Tongue (tissue), 2 donors: ENCODE measurements around the gene IQGAP2. TPM values are rescaled to one million over a fixed set of nuclear protein-coding genes. Genes with fewer than 3 reads are reported as not detected.
A peak's percentile ranks its signal among the peaks of the same experiment; 100 is the strongest.
"Not testable (repeated sequence)": the region's sequence is repeated elsewhere in the genome, so short reads cannot be mapped to it uniquely, and the experiment has no call there.

Experiments used
- DNase-seq: peaks from one replicate; pipeline ENCODE4 v3.0.0-alpha.2; 2015
- total RNA-seq: library from RNA; depleted of rRNA; stranded (reverse); fragments of >200 nt; gene quantifications from one replicate; pipeline ENCODE4 v1.2.3, GENCODE V29; 2014

Gene IQGAP2
- total RNA-seq, 1 donor from 2014 or later: 32.8 TPM

DNA sequence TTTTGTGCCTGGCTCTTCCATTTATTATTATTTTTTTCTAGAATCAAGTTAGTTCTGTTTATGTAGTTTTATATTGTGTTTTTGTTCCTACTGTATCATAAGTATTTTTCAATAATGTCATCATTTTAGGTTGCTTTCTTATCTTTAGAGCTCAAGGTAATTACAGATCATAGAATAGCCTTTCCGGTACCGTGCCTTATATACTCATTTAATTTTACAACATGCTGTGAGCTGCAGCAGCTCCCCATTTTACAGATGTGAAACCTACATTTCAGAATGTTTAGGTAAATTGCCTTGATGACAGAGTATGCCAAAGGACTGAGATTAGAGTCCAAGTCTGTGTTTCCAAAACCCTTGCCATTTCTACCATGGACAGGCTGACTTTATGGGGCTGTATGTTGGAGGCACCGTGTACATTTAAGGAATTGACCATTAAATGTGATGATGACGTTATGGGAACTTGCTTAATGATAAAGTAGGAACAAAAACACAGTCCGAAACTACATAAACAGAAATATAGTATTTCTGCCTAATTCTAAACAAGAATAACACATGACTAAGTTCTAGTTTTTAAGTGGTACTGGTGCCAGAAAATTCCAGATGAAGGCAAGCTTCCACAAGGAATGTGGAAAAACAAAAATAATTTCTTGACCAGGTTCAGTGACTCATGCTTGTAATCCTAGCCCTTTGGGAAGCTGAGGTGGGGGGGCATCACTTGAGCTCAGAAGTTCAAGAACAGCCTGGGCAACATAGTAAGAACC, 97.7 kb downstream of the IQGAP2 start:
- peak; percentile 20 for DNase-seq

DNA sequence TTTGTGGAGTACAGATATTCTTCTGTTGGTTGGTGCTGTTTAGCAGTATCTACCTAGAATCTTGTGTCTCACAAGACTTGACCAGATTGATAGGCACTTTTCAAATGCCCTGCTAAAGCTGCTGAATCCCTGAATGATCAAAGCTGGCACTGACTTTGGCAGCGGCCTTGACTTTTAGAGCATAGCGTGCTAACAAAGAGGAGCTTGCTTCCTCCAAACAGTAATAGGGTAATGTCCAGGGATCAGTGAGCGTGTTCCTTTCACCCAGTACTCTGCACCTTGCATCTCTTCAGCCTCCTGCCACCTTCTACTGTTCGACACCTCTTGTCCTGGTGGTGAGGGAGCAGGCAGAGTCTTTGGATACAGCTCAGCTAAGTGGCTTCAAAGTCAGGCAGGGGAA, 100.8 kb downstream of the IQGAP2 start:
- DNase-seq: no peak

DNA sequence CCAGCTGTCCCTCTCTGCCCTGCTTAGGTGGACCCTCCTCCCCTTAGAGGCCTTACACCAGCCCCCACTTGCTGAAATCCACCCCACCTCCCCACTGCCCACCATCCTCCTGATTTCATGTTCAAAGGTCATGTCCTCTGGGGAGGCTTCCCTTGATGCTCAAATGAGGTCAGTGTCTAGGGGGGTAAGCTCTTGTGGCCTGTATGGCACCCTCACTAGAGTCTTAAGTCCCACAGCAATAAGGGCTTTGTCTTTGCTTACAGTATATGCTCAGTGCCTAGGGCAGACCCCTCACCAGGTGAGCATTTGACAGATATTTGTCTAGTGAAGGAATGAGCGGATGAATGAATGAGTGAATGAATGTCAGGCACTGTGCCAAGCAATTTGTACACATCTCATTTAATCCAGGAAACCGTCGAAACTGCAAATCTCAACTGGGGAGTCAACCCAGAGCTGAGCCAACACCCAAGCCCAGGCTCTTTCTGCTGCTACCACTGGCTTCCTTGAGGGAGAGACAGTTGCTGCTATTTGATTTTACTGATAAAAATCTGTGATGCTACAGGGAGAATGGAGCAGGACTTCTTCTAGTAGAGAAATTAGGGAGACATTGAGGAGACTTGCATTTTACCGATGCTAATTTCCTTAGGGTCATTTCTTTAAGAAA, 101.9 kb downstream of the IQGAP2 start:
- no peak for DNase-seq

DNA sequence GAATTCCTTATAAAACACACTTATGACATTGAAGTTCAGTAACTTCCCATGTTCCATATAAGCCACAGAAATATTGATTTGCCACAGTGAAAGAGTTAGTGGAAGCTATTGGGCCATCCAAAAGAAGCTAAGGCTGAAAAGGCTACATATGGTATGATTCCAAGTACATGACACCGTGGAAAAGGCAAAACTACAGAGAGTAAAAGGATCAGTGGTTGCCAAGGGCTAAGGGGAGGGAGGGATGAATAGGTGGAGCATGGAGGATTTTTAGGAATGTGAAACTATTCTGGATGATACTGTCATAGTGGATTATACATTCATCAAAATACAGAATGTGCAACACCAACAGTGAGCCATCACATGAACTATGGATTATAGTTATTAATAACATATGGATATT, 110.4 kb downstream of the IQGAP2 start:
- DNase-seq: no peak

DNA sequence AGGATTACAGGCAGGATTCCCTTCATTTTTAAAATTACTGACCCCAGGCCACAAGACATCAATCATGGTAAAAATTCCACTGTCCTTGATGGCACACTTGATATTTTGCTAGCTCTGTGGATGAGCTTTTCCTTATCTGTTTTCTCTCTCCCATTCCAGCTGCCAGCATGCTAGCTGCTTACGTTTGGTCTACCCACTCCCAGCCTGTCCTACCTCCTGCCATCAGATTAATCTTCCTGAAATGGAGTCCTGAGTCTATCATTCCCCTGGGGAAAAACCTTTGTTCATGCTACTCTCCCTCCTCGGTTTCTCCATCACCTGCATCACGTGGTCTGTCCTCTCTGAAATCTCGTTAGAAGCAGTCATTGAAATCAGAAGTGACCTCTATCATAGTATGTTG, 111.2 kb downstream of the IQGAP2 start:
- DNase-seq: no peak

DNA sequence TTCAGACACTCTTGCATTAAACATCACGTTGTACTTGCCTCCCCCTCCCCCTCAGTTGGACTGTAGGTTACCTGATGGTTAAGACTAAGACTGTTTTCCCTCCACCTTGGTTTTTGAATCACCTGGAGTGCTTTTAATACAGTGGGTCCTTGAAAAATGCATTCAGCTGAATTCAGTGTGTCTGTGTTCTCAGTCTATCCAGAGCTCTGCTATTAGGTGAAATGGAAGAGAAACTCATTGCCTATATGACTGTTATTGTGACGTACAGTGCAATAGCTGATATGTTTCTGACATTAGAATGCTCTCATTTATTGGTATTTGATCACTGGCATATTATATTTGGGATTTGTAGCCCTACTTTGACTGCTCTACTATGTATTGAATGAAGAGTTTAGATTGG, 111.6 kb downstream of the IQGAP2 start:
- no peak for DNase-seq

DNA sequence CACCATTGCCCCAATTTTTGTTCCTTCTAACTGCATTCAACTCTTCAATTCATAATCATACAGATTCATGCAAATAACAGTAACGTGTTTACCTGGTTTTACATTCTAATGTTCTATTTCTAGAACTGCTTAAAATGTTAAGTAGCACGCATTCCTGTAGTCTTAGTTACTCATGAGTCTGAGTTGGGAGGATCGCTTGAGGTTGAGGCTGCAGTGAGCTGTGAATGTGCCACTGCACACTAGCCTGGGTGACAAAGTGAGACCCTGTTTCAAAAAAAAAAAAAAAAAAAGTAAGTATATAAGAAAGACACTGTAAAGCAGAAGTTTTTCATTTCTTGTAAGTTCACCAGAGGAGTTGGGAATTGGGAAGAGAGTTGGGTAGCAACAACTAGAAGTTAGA, 114.2 kb downstream of the IQGAP2 start:
- DNase-seq: no peak

DNA sequence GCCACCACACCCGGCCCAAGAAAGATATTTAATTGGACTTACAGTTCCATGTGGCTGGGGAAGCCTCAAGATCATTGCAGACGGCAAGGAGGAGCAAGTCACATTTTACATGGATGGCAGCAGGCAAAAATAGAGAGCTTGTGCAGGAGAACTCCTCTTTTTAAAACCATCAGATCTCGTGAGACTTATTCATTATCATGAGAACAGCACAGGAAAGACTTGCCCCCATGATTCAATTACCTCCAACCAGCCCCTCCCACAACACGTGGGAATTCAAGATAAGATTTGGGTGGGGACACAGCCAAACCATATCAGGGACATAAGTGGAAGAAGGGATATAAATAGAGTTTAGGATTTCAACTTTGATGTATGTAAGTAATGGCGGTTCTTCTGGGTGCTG, 115.2 kb downstream of the IQGAP2 start:
- DNase-seq: not testable (repeated sequence)

DNA sequence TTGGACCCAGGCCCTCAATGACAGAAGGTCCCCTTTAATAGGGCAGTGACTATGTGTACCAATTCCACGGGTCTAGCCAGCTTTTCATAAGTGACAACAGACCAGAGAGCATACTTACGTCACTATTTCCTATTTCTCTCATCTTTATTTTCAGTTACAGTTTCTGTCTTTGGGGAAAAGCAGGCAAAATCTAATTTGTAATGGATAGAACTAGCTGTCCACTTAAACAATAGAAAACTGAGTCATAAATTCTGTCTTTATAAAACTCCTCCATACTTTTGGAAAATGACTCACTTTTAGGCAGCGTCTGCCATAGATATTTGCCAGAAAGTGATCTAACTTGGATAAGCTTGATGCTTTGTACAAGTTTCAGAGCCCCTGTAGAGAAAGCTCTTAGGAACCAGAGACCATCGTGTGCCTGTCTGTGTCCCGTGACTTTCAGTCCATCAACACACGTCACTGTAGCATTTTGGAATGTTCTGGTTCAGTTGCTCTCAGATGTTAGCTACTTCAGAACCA, 118.2 kb downstream of the IQGAP2 start:
- peak; percentile 90 for DNase-seq

DNA sequence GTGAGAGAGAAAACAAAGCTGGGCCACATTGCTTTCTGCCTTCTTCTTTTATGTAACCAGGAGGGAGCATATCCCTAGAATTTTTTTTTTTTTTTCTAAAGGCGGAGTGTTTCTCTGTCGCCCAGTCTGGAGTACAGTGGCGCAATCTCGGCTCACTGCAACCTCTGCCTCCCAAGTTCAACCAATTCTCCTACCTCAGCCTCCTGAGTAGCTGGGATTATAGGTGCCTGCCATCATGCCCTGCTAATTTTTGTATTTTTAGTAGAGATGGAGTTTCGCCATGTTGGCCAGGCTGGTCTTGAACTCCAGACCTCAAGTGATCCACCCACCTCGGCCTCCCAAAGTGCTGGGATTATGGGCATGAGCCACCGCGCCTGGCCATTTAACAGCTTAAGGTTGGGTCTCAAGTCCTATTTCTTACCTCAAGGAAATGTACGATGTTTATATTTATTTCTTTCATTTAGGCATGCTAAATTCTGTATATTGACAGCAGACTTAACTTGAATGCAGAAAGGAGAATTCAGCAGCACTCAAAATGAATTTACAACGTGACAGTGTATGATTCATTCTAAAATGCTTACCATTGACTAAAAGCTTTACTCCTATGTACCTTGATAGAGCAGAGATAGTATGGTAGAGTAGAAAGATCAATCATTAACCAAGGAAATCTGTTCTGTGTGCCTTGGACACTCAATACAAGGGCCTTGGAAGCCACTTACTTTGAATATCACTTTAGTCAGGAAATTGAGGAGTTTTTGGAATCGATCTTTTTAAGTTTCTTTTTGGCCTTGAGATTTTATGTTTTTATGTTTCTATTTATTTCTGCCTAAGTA, 119.2 kb downstream of the IQGAP2 start:
- DNase-seq: no peak

DNA sequence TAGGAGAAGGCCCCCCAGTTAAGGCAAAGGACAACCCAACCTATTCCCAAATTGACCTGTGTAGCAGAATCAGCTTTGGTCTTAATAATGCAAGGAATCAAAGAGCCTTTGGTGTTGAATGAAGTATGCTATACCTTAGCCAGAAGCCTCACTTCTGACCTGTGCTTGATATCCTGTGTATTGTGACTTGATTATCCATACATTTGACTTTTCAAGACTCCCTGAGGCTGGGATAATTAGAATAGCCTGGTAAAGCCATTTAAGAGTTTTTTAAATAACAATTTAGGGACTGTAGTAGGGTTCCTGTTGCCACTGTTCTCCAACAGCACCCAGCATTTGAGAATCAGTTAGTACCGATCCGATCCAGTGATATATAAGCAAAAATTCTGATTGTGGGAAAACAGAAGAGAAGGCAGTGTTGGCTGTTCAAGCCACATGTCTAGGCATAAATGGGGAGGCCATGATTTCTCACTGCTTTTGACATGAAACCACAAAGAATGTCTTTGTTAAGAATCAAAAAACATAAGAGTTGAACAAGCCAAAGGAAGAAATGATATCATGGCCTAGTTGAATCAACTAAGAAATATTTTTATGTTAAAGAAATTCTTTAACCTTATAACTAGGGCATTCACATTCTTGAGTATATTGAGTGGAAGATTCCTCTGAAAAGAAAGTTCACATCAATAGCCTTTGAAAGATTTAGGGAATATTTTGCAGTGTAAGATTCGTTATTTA, 121.2 kb downstream of the IQGAP2 start:
- DNase-seq: no peak

DNA sequence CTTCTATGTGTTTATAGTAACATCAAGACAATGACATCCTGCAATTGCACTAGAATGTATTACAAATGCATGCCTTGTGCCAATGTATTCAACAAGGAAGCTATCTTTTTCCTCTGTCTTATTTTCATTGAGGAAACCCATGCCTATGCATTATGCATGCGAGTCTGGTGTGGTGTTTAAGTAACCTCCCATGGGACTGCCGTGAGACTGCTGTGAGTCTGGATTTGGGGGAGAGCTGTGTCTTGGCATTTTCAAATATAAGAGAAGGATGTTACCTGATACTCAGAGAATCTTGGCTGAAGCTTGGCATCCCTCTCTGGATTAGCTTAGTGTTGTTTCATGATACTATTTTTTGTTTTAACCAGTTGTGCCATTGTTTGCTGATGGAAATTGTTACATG, 121.8 kb downstream of the IQGAP2 start:
- DNase-seq: peak; percentile 74

DNA sequence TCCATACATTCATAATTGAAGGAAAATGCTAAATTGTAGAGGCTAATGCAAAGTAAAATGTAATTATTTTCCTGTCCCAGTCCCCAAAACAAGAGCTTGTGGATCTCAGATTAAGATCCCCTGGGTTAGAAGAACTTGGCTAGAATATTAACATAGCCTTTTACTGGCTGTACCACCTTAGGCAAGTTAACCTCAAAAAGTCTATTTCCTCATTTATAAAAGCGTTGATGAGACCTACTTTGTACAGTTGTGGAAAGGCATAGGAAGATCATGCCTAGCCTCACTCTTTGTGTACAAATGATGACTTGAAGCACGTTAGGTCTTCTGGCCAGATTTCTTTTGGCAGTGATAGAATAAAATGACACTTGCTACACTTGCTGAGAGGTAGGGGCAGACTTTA, 122.9 kb downstream of the IQGAP2 start:
- DNase-seq: no peak

DNA sequence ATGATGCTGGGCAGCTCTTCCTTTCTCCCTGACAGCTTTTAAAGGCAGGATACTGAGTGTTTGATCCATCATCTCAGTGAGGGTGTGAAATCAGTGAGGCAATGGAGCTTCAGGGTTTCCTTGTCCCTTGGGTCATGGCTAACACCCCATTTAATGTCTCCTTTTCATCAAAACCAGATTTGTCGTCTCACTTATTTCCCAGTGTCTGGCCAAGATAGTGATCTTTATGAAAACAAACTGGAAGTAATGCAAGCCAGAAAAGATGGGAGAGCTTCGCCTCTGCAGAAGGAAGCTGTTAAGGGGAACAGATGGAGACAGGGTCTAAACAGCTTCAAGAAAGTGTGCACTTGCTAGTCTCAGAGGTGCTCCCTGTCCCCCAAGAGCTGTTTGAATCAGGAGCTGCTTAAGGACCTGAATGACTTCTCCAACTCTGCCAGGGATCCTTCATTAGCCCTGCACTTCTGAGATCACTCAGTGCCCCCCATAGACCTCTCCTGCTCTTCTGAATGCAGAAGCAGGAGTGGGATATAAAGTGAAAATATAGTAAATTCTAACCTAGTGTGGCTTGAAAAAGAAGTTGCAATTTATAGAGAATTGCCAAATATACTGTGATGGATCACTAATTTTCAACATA, 124.0 kb downstream of the IQGAP2 start:
- DNase-seq: peak; percentile 34

DNA sequence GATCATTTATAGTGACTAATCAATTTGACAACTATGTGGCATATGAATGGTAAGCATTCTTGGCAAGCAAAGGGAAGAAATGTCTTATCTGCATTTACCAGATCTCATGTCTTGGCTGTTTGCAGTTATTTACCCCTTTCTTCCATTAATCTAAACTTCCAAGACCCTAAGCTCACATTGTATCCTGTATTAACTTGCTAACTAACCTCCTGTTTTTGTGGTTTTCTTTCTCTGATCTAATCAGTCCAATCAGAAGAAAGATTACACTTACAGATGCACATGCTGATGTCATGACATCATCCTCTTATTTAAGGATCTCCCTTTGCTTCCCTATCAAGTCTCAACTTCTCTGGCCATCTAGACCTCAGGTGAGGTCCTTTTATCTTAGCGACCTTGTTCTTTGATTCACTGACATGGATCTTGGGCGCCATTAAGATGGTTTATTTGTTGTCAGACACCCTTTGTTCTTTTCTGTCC, 124.6 kb downstream of the IQGAP2 start:
- no peak for DNase-seq

DNA sequence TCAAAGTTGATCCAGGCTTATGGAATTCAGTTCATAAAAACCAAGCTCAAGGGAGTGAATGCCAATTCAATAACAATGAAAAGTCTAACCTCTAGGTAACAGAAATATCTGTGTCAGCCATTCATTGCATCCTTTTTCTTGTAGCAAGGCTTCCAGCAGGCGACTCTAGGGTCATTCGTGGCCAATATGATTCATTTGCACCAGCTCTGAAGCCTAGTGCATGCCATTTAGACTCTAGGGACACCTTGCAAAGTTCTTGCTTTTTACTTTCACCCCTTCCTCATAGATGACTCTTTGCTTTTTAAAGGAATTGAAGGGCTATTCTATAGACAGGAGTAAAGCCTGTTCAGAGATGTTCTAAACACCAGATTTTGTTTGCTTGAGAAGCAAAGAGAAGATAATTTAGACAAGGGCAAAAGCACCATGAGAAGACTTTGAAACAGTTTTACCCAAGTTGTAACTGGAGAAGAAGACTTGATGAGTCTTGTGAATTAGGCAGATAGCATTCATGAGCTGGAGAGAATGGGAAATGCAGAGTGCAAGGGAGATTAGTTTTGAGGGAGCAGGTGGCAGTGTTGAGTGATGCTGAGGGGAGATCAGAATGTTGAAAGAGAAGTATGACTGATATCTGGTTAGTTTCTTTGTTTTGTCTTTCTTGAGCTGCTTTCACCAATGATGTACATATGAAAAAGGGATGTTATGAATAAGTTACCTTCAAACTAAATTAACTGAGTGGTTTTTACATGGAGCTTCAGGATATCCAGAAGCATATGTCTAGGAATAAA, 125.7 kb downstream of the IQGAP2 start:
- DNase-seq: no peak

DNA sequence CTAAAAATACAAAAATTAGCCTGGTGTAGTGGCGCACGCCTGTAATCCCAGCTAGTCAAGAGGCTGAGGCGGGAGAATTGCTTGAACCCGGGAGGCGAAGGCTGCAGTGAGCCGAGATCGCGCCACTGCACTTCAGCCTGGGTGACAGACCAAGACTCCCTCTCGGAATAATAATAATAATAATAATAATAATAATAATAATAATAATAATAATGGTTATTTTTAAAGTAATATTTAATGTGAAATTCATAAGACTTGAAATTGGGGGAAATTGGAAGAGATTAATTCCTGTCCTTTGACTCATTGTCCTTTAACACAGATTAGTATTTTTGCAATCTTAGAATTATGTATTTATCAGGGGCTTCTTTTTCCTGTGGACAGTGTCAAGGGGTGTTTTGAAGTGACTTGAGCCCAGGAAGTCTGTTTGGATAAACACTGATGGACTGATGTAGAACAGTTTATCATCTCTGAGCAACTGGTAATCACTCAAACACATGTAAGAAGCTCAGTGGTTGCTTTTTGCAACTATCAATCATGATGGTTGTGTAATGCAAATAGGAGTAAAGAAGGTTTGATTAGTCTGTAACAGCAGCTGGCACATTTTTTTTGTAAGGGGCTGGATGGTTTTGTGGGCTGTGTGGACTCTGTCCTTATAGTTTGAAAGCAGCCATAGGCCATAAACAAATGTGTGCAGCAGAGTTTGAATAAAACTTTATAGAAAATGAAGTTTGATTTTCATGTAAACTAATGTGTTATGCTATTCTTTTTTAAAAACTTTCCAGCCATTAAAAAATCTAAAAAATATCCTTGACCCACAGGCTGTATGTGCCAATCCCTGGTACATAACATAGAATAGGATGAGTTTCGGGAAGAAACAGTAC, 126.6 kb downstream of the IQGAP2 start:
- no peak for DNase-seq

DNA sequence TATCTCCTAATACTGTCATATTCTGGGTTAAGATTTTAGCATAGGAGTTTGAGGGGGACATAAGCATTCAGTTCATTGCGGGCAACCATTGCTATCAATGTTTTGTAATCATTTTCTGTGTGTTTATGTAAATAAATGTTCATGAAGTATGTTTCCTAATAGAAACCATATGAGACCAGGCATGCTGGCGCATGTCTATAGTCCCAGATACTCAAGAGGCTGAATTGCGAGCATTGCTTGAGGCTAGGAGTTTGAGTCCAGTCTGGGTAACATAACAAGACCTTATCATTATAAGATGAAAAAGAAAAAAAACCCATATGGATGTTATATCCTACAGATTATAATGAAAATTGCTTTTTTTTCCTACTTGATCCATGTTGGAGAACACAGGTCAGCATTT, 129.0 kb downstream of the IQGAP2 start:
- no peak for DNase-seq

DNA sequence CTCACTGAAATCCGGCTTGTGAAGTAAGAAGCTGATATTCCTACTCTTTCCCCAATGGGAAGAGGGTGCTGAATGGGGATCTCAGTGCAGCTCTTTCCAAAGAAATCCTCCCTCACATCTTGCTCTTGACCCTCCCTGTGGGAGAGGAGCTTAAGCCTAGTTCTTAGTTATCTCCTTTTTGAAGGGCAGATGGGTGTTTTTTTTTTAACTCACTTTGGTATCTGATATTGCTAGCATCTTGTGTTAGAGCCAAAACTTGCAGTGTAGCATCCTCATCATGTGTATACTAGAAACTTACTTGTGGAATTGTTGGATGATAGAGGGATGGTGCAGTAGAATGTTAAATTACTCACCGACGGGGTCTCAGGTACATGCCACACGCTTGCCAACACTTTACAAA, 129.9 kb downstream of the IQGAP2 start:
- DNase-seq: no peak

DNA sequence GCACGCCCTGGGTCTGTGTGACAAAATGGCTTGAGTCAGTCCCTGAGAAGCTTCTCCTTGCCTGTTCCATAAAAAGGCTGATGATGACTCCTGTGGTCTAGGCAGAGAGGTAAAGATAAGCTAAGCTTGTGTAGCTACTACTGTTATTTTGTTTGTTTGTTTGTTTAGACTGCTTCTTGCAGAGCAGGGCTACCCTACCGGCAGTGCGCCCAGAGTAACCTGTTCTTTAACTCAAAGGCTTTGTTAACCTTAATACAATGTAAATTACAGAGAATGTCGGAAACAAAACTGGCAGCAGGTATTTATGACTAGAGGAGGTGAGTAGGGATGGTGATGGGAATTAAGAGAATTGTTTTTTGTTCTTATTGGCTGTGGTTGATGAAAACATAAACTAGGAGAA, 132.5 kb downstream of the IQGAP2 start:
- DNase-seq: no peak
